Measurements from ENCODE around the gene SULT4A1. TPM values are rescaled to one million over a fixed set of nuclear protein-coding genes. Genes with fewer than 3 reads are reported as not detected.

Gene SULT4A1
- total and polyA plus RNA-seq, 2 experiments from 2014 or later: 4.7 to 5.2 TPM

GRCh38 chr22:43828998-43829782 lies 33.1 kb downstream of the SULT4A1 start (continued):
- TF ChIP-seq ZNF462 (CRISPR knock-in tag; IDR thresholded peaks at IDR 0.05) (no peak), EZH2 (IDR thresholded peaks at IDR 0.05; ENCODE audit: low read depth, unreplicated experiment) (no peak)

GRCh38 chr22:43828725-43828997 lies 33.7 kb downstream of the SULT4A1 start:
- Mint-ChIP-seq H3K4me3 (no peak overlapping the region), H3K4me1 (peaks cover 47% of the 10 kb centered on the region), H3K27ac (no peak overlapping the region), H3K9me3 (no peaks in the 10 kb centered on the region; the same call in 2 of the 3 replicates), H3K27me3 (ENCODE audit: insufficient read depth, low read depth, poor library complexity) (peaks cover 20% of the 10 kb centered on the region), H3K36me3 (ENCODE audit: low read depth) (peaks cover 22% of the 10 kb centered on the region)
- Histone ChIP-seq H3K4me3 (no peak overlapping the region), H3K9me2 (ENCODE audit: insufficient read depth) (no peaks in the 10 kb centered on the region), H3K4me1 (ENCODE audit: insufficient read depth) (peaks cover 13% of the 10 kb centered on the region), H3K79me2 (replicated peaks; ENCODE audit: insufficient read depth) (no peaks in the 10 kb centered on the region), H2AFZ (no peak overlapping the region), H3F3A (replicated peaks; ENCODE audit: low read depth) (no peaks in the 10 kb centered on the region), H4K20me1 (replicated peaks; ENCODE audit: insufficient read depth) (peaks cover 3% of the 10 kb centered on the region; the same call in 1 of the 2 replicates), H3K4me2 (no peak overlapping the region), H3K27ac (ENCODE audit: low read depth) (no peak overlapping the region), H3K27me3 (ENCODE audit: insufficient read depth) (no peaks in the 10 kb centered on the region), H3K36me3 (ENCODE audit: insufficient read depth) (peaks cover 6% of the 10 kb centered on the region)
- no peak for TF ChIP-seq ZNF114 (CRISPR knock-in tag; IDR thresholded peaks at IDR 0.05)
- no peak for TF ChIP-seq STAT1 (IDR thresholded peaks at IDR 0.05; ENCODE audit: unreplicated experiment)
- no peak for TF ChIP-seq POLR2AphosphoS5 (IDR thresholded peaks at IDR 0.05; ENCODE audit: low read depth)
- TF ChIP-seq ZNF462 (CRISPR knock-in tag; IDR thresholded peaks at IDR 0.05): no peak
- no peak for TF ChIP-seq ETS1 (IDR thresholded peaks at IDR 0.05)
- no peak for TF ChIP-seq CREB1 (CRISPR knock-in tag; IDR thresholded peaks at IDR 0.05; ENCODE audit: low read depth)
- TF ChIP-seq EZH2 (IDR thresholded peaks at IDR 0.05; ENCODE audit: low read depth, unreplicated experiment): no peak
- TF ChIP-seq JUNB (IDR thresholded peaks at IDR 0.05; ENCODE audit: unreplicated experiment): no peak
- no peak for ATAC-seq
- no peak for DNase-seq (ENCODE audit: low spot score)

Measured in GM23338 (cell line).